HG03571 (cell line): ENCODE results near the gene EIF1AD.
"Not testable (repeated sequence)": the region's sequence is repeated elsewhere in the genome, so short reads cannot be mapped to it uniquely, and the experiment has no call there.

ENCODE experiments used
- ATAC-seq: cut with Tn5 transposase; IDR thresholded peaks from one replicate; pipeline ENCODE4 v1.9.1; 2021; ENCODE audit not compliant: unreplicated experiment

The EIF1AD gene

GRCh38 chr11:65973439-65974110 lies 28.4 kb downstream of the EIF1AD start:
- no peak for ATAC-seq

DNA sequence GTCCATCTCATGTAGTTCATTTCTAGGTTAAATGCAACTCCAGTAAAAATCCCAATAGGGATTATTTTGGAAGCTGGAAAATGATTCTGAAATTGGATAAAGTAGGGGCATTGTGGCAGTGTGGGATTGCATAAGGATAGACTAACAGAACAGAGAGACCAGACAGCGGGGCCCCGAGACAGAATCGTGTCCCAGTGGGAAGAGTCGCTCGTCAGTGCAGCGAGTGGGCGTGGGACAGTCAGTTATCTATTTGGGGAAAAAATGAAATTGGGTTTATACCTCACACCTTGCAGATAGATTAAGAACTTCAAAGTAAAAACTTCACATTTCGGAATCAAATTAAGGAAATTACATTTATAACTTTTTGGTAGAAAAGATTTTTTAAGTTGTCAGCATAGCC lies 29.8 kb downstream of the EIF1AD start:
- ATAC-seq = no peak

DNA sequence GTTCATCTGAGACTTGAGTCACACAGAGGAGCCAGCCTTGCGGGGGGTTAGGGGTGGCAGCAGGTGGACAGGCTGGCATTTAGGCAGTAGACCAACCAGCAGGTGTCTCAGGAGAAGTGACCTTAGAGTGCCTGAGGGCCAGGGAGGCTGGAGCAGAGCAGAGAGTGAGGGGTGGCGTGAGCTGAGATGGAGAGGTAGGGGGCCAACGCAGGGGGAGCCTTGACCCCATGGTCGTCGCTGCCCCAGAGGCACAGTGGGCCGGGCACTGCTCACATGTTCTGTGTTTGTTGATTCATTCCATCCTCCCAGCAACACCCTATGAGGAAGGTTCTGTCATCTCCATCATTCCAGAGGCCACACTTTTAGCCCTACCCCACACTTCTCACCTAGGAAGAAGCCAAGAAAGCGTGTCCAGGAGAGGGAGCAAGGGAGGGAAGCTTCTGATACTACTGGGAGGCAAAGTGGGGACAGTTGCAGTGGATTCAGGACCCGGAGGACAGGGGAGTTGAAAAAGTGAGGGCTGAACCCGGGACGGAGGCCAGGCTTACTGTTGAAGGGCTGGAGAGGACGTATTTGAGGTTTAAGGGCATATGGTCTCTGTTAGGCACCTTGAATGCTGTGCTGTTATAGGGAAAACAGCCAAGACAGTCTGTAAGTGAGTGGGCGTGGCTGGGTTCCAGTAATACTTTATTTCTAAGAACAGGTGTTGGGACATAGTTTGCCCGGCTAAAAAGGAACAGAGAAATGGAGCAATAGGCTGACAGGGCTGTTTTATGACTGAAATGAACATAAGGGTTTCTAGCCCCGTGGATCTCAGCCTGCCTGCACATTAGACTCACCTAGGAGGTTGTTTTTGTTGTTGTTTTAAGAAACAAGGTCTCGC lies 33.1 kb downstream of the EIF1AD start:
- ATAC-seq = no peak

GRCh38 chr11:65967329-65967934 lies 34.5 kb downstream of the EIF1AD start:
- ATAC-seq = no peak

GRCh38 chr11:65965986-65966762 lies 35.8 kb downstream of the EIF1AD start:
- no peak for ATAC-seq

GRCh38 chr11:65964906-65965305 lies 37.1 kb downstream of the EIF1AD start:
- ATAC-seq = no peak

GRCh38 chr11:65962141-65962564 lies 39.8 kb downstream of the EIF1AD start:
- ATAC-seq = no peak

- ATAC-seq = peak; percentile 66
Measured at GRCh38 chr11:65961267-65962140, 40.5 kb downstream of the EIF1AD start, which contains the start of gene SART1. SART1 (plus strand) TSS chr11:65961734; CDS start chr11:65961781, 47 bp downstream.

DNA sequence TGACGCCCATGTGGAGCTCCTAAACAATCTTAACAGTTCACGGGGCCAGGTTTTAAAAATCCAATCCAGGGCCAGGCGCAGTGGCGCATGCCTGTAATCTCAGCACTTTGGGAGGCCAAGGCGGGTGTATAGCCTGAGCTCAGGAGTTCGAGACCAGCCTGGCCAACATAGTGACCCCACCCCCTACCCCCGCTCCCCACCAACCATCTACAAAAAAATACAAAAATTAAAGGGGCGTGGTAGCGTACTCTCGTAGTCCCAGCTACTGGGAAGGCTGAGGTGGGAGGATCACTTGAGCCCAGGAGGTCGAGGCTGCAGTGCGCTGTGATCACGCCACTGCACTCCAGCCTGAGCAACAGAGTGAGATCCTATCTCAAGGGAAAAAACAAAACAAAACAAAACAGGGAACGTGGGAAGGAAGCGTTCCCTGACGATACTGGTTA lies 41.1 kb downstream of the EIF1AD start:
- no peak for ATAC-seq

- ATAC-seq = no peak
Measured at GRCh38 chr11:65958774-65959420, 43.1 kb downstream of the EIF1AD start.

DNA sequence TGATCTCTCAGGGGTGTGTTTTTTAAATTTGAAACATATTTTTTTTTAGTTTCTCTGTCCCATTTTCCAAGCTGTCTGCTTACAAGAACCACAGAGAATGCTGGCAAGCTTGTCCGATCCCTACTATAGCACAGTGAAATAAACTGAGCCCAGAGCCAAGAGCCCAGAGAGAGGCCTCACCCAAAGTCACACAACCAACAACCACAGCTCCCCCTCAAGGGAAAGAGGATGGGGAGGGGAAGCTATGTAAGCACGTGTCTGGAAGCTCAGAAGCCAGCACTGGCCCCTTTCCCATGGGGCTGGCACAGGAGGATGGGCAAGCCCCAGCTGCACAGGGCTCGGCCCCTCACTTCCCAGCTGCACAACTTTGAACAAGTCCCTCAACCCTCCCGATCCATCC lies 43.7 kb downstream of the EIF1AD start:
- no peak for ATAC-seq

- ATAC-seq = no peak
Measured at GRCh38 chr11:65954771-65955170, 47.2 kb downstream of the EIF1AD start.

DNA sequence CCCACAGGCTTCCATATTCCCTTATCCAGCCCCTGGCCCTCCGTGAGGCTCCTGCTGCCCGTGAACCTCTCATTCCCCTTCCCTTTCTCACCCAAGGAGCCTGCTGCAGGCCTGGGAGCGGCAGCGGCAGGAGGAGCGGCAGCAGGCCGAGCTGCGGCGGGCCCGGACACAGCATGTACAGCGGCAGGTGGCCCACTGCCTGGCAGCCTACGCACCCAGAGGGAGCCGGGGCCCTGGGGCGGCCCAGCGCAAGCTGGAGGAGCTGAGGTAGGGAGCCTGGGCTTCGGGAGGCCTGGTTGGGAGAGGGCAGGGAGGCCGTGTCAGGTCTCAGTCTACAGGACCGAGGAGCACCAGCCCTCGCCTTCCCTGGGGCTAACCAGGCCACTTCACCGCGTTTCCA lies 48.5 kb downstream of the EIF1AD start:
- ATAC-seq = no peak

GRCh38 chr11:65952052-65952521 lies 49.9 kb downstream of the EIF1AD start:
- no peak for ATAC-seq

DNA sequence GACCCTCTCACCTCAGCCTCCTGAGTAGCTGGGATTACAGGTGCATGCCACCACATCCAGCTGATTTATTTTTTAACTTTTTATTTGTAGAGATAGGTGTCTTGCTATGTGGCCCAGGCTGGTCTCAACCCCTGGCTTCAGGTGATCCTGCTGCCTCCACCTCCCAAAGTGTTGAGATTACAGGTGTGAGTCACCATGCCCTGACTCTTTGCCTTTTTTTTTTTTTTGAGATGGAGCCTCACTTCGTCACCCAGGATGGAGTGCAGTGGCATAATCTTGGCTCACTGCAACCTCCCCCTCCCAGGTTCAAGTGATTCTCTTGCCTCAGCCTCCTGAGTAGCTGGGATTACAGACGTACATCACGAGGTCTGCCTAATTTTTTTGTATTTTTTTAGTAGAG lies 50.3 kb downstream of the EIF1AD start:
- ATAC-seq = not testable (repeated sequence)

GRCh38 chr11:65950711-65951110 lies 51.2 kb downstream of the EIF1AD start:
- not testable (repeated sequence) for ATAC-seq

DNA sequence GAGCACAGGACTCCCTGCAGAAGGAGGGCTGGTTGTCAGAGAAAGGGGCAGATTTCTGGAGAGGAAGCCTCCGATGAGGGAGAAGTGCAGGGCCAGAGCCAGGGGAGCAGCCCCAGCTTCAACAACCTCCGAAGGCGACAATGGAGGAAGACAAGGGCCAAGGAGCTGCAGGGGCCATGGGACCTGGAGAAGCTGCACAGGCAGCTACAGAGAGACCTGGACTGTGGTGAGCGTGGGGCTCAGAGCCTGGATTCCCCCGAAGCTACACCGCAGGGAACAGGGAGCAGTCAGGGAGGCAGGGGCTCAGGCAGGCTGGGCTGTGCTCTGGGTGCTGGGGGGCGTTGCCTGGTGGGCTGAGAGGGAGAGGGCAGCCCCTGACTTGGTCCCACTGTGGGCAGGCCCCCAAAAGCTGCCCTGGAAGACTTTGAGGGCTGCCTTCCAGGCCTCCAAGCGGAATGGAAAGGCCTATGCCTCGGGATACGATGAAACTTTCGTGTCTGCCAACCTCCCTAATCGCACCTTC lies 54.3 kb downstream of the EIF1AD start:
- no peak for ATAC-seq

GRCh38 chr11:65947133-65947532 lies 54.8 kb downstream of the EIF1AD start:
- no peak for ATAC-seq

DNA sequence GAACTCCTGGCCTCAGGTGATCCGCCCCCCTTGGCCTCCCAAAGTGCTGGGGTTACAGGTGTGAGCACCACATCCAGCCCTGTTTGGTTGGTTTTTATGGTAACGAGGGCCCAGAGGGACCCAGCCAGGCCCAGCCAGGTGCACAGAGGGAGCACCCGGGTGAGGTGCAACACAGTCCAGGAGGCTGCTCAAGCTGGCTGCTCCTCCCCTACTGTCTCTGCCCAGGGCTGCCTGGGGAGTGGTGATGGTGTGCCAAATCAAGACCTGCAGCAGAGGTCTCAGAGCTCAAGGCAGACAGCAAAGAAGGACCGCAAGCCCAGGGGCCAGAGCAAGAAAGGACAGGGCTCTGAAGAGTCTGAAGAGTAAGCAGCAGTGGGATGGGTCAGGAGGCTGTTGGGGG lies 55.3 kb downstream of the EIF1AD start:
- no peak for ATAC-seq
